Upper lobe of left lung (tissue), 6 donors: ENCODE measurements around the gene MLPH. TPM values are rescaled to one million over a fixed set of nuclear protein-coding genes. Genes with fewer than 3 reads are reported as not detected.

Source experiments
- small RNA-seq, 4 donors: library from RNA; depleted of rRNA; stranded (forward); fragments of <200 nt; gene quantifications; one replicate each; pipeline ENCODE3, GENCODE V24; 2016
- total RNA-seq, 6 donors: library from RNA; depleted of rRNA in 4 of 6; stranded (reverse); fragments of >200 nt in 4 of 6; gene quantifications; one replicate each; pipeline versions ENCODE4 v1.1.0 to v1.2.1, GENCODE V29; 2016 to 2021
- donor health status: DM: no; HTN: no; CAD: no; lungs with moderate emphysema.
- donor health status: DM: no; HTN: yes; CAD: no; lungs with severe emphysema.

Gene MLPH
- total RNA-seq, 6 donors from 2014 or later = 289 to 1,452 (median 502) TPM

Small RNAs within 50 kb of the gene (small RNA-seq; reads per million reads assigned to genes)
- gene MIR6811 (0.13 to 0.74 (median 0.31) reads per million in 4 donors), gene RNU6-1140P (0 reads per million in 4 donors)

Other genes starting within 250 kb of the MLPH start
- 100 to 1,000 TPM in 2 of 6 donors, 10 to 100 TPM in 4; 34.4 to 199 (median 71.9) TPM for gene COL6A3, start 73.1 kb upstream of the MLPH start, total RNA-seq
- not detected for gene PRLH, start 79.3 kb downstream of the MLPH start, total RNA-seq
- 100 to 1,000 TPM in 2 of 6 donors, 10 to 100 TPM in 4; 44.5 to 262 (median 90.6) TPM for gene RAB17, start 103.5 kb downstream of the MLPH start, total RNA-seq
- gene LRRFIP1, start 140.3 kb downstream of the MLPH start, total RNA-seq = 100 to 1,000 TPM; 185 to 291 (median 242) TPM